D341Med (cell line): ENCODE results near the gene RERE.
"Not testable (repeated sequence)": the region's sequence is repeated elsewhere in the genome, so short reads cannot be mapped to it uniquely, and the experiment has no call there.

Experiments used
- DNase-seq: peaks from one replicate; pipeline ENCODE4 v3.0.0; 2012; ENCODE audit warnings: low spot score

The RERE gene

GRCh38 chr1:8716238-8716637 is 101.2 kb downstream of the RERE start:
- DNase-seq: no peak

DNA sequence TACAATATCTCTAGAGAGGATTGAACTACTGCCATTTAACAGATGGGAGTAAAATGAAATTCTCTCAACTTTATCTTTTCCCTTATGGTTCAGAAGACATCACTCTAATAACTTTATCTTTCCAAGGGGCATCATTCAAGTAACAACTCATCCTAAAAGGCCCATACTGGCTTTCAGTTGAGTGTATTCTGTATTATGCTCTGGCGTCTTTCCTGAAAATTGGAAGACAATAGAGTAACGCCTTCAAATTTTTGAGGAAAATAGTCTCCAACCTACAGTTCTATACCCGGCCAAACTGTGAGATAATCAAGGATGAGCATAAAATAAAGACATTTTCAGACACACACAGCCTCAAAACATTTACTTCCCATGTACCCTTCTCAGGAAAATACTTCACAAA is 103.3 kb downstream of the RERE start:
- DNase-seq: no peak

GRCh38 chr1:8712413-8713231 is 104.8 kb downstream of the RERE start:
- peak; percentile 44 for DNase-seq

DNA sequence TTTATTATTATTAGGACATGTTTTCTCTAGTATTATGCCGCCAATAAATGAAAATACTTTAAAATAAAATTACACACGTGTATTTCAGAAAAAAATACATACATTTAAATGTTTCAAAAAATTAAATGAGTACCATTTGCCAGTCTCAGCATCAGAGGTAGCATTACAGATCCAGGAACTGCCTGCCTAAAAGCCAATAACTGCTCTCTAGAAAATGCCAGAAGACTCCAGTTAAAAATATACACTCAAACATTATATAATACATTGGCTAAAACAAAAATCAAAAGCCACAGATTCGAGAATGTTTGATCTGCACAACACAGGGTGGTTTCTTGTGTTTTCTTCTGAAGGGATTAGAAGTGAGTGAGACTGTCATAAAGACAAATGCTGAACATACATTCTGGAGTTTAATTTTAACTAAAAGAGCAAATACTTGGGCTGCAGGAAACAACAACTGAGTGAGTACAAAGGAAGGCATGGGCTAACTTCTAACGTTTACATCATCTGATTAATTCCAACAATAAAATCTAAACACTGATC is 105.5 kb downstream of the RERE start:
- no peak for DNase-seq

DNA sequence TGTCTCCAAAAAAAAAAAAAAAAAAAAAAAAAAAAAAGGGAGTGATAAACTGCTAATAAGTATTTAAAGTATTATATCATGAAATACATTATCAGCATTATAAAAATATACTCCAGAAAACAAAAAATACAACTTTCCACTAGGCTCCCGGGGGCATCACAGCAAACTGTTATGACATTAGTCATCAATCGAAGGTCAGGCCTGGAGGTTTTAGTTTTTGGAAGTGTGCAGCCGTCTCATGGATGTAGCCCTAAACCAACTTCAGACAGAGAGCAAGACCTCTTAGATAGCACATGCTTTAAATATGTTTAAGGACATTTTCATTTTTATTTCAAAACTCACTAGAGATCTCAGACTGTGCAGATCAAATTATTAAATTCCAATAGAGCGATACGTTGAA is 106.3 kb downstream of the RERE start:
- no peak for DNase-seq

GRCh38 chr1:8708259-8708658 is 109.2 kb downstream of the RERE start:
- DNase-seq: no peak

DNA sequence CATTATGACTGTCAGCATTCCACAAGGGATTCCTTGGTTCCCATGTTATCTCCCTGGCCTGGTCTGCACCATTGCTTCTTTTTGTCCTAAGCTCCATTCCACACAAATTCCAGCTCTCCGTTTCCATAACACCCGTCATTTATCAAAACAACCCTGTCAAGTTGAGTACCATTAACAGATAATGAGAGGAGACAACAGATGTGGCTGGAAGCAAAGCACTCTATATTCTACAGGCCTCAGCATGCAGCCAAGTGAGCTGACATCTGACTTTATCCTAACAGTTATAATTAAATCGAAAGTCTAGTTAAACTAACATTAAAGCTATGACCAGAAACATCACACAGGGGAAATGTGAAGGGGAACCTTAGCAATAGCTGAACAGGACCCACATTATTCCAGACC is 110.4 kb downstream of the RERE start:
- peak; percentile 54 for DNase-seq

- no peak for DNase-seq
Measured at GRCh38 chr1:8706291-8706690, 111.1 kb downstream of the RERE start.

DNA sequence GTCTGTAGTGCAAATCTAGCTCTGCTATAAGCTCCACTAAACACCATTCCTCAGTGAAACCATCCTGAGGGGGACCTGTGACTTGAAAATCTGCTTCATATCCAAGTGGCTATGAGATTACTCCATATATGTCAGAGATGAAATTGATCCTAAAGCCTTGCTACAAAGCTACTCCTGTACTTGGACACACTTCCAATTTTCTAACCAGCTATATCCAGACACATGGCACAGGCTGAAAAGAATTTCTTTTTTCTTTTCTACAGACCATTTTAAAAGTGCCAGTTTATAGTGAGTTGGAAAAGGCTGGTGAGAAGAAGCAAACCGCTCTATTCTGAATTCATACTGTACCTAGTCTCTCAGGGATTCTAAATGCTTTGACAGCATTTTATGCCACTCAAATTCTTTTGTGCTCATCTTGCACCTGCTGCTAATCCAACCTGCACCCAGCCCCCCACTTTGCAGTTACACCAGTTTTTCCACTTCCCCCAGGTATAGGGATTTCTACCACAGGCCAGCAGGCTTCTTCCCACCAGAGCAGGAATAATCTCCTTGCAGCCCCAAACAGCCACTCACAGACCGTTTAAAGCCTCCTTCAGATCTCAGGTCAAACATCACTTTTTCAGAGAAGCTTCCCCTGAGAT is 112.5 kb downstream of the RERE start:
- DNase-seq: no peak

DNA sequence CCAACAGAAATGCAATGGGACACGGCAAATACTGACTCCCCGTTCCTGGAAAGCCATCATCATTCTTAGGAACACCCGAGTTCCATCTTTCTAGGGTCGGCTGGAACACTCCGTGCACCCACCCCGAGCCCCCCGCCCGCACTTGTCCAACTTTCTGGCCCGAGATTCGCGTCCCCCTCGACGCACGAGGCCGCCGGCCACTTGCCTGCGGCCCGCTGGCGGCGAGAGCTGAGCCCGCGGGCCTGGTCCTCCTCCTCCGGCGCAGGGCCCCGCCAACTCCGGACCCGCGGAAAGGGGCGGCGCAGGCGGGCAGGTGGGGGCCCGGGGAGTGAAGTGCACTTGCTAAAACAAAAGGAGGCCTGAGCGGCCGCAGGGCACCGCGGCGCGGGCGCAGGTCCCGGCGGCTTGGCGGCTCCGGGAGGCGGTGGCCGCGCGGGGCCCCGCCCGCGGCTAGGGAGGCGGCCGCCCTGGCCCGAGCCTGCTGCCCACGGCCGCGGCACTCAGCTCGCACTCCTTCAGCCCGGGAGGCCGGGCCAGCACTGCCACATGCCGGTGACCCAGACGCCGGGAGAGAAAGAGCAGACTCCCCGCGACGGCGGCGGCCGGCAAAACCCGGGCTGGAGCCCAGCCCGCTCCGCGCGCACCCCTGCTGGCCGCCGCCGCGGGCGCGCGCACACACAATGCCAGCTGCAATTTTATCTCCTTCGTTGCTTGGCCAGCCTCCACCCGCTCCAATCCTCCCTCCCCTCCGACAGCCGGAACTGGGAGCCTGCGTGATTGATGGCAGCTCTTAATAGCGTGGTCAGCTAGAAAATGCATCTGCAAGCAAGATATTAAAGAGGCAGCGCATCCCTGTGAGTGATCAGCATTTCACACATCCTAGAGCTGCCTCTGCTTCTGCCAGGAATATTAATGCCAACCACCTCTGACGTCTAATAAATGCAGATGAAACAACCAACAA is 114.3 kb downstream of the RERE start:
- DNase-seq: peak; percentile 92

DNA sequence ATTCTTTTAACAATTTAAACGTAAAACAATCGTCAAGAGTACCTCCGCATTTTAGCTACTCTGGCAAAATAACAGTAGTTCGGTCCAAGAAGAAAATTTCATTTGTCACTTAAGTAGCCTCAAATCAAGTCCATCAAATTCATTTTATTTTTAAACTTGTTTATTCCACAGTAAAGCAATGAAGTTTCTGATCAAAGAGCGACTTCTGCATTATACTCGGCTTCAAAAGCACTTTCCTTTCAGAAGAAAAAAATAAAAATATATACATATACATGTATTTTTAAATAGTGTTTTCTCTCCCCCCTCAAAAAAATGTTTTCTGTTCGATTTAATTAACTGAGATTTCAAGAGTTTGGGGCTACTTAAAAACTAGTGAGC is 115.0 kb downstream of the RERE start:
- no peak for DNase-seq

DNA sequence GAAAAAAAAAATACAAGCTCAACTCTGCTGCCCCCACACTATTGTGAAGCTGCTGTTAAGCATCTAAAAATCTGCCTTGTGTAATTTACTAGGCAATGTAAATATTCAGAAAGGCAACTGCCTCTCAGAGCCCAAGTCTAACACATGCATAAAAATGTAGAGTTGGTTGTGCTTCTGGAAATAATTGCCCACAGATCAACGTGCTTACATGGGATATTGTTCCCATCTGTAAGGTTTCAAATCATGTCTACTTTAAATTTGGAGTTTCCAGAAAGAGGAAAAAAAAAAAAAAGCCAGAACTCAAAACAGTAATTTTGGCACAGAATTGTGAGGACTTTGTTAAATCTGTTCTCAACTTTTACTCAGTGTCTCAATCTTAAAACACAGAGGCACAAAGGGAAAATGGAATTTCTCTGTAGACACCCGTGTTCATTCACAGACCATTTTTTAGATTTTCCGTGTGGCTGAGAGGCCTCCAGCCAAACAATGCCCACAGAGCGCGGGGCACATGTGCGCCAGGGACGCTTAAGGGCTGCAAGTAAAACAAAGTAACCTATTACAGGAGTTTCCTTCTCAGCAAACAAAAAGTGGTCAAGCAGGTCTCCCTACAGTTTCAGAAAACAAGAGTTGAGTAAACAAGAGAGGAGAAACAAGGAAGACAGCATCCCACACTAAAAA is 115.5 kb downstream of the RERE start:
- no peak for DNase-seq

DNA sequence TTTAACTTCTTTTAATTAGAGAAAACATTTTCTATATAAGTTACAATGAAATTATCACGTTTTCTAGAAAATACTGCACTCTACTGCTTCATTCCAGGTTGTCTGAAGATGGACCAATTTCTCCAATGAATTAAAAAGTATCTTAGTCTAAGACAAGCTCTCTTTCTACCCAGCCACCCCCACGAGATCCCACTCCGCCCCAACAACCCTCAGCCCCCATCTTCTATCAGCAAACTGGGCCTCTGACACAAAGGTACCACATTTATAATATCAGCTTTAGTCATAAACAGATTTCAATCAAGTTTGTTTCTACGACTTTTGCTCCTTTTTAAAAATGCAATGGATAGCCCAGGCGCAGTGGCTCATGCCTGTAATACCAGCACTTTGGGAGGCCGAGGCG is 117.8 kb downstream of the RERE start:
- no peak for DNase-seq

DNA sequence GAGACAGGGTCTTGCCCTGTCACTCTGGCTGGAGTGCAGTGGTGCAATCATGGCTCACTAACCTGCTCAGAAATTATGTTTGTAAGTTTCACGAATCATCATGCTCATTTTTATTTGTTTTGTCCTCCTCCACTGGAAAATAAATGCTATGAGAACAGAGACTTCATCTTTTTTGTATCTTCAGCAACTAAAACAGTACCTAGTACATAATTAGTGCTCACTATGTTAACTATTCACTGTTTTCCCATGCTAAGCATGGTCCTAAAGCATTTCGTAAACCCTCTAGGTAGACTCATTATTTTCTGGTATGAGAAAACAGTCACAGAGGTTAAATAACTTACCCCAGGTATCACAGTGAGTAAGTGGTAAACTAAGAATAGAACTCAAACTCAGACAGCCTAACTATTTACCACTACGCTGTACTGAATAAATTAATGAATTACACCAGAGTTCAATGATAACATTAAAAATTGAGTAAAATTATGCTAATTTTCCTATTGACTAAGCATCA is 118.4 kb downstream of the RERE start:
- no peak for DNase-seq

- no peak for DNase-seq
Measured at GRCh38 chr1:8698012-8698630, 119.3 kb downstream of the RERE start.

DNA sequence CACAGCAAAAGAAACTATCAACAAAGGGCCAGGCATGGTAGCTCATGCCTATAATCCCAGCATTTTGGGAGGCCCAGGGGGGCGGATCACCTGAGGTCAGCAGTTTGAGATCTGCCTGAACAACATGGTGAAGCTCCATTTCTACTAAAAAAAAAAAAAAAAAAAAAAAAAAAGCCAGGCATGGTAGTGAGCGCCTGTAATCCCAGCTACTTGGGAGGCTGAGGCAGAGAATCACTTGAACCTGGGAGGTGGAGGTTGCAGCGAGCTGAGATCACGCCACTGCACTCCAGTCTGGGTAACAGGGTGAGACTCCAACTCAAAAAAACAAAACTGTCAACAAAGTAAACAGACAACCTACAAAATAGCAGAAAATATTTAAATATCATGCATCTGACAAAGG is 122.0 kb downstream of the RERE start:
- not testable (repeated sequence) for DNase-seq

DNA sequence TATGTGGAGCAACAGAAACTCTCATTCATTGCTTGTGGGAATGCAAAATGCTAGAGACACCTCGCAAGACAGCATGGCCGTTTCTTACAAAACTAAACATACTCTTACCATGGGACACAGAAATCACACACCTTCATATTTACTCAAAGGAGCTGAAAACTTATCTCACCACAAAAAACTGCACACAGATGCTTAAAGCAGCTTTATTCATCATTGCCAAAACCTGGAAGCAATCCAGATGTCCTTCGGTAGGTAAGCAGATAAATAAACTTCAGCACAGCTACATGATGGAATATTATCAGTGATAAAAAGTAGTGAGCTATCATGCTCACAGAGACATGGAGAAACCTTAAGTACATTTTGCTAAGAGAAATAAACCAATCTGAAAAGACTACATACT is 124.3 kb downstream of the RERE start:
- no peak for DNase-seq

DNA sequence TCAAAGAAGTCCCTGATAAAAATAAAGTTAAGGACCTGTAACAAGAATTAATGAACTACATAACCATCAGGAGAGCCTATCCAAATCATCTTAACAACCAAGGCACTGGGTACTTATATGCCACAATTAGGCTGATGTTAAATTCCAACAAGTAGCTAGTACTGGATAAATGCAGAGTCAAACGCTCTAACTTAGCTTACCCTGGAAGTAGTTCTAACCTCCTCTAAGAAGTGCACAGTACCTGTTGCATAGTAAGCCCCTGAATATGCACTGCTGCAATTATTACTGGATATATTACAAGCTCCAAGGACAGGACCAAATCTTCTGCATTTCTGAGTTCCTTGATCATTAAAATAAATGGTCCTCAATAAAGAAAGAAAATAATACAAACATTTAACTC is 125.8 kb downstream of the RERE start:
- no peak for DNase-seq

- DNase-seq: no peak
Measured at GRCh38 chr1:8690253-8690525, 127.3 kb downstream of the RERE start.

- DNase-seq: no peak
Measured at GRCh38 chr1:8689431-8690252, 127.8 kb downstream of the RERE start.

DNA sequence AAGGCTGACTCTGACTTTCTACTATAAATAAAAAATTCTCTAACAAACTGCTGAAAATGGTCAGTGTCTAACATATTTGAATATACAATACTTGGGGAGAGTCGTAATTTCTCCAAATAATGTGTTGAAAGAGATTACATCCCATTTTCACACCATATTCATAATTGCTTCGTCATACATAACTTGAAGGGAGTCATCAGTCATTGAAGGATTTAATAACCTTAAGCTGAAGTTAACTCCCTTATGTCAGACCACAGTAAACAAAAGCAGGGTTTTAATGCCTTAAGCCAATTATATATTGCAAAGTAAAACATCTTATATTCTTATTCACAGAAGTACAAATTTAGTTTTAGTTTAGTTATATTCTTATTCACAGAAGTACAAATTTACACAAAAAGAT is 129.9 kb downstream of the RERE start:
- DNase-seq: no peak
